ENCODE results near the gene HTRA1. TPM values are rescaled to one million over a fixed set of nuclear protein-coding genes. Genes with fewer than 3 reads are reported as not detected.
A peak's percentile ranks its signal among the peaks of the same experiment; 100 is the strongest.

Gene HTRA1
- total and polyA plus RNA-seq, 3 experiments from 2014 or later = 0.13 to 0.56 TPM; not detected in 1

GRCh38 chr10:122494173-122494820 lies 32.9 kb downstream of the HTRA1 start:
- peaks cover 23% of the 10 kb centered on the region for H3K4me1 ChIP-seq (ENCODE audit: insufficient read depth, low read length)
- ChIA-PET POLR2A (no interaction called here), CTCF (interaction anchor here (1.3 kb wide), 1 partner anchor 71 kb away, joined by 5 read pairs; no protein-coding TSS in a partner anchor)
- no peaks in the 10 kb centered on the region for H3K9me3 ChIP-seq (ENCODE audit: low read length)
- no peak overlapping the region for H3K4me3 ChIP-seq (ENCODE audit: low read length)
- no peaks in the 10 kb centered on the region for H3K9me3 Mint-ChIP-seq
- DNase-seq = peak in 1 of 5 donors; percentile 40
- peaks cover 27 to 42% (median 36%) of the 10 kb centered on the region in 3 donors for H3K4me1 Mint-ChIP-seq
- H3K27me3 Mint-ChIP-seq = peaks cover 5 to 6% of the 10 kb centered on the region in 2 donors
- no peak overlapping the region for H3K27ac ChIP-seq (ENCODE audit: low read depth, low read length)
- H3K36me3 ChIP-seq (ENCODE audit: insufficient read depth, low read length) = no peaks in the 10 kb centered on the region
- no peak overlapping the region for H3K27ac Mint-ChIP-seq
- no peaks in the 10 kb centered on the region for H3K27me3 ChIP-seq (ENCODE audit: insufficient read depth, low read length, poor library complexity, severe bottlenecking)
- H3K36me3 Mint-ChIP-seq = no peaks in the 10 kb centered on the region
- H3K4me3 Mint-ChIP-seq = peak overlapping the region in 1 of 7 donors; percentile 32

- no peak overlapping the region for H3K27ac Mint-ChIP-seq
- no peaks in the 10 kb centered on the region for H3K9me3 Mint-ChIP-seq
- H3K4me3 ChIP-seq (ENCODE audit: low read length) = no peak overlapping the region
- no peaks in the 10 kb centered on the region for H3K27me3 ChIP-seq (ENCODE audit: insufficient read depth, low read length, poor library complexity, severe bottlenecking)
- ChIA-PET CTCF (no interaction called here), POLR2A (no interaction called here)
- H3K4me1 Mint-ChIP-seq = peaks cover 27 to 42% (median 36%) of the 10 kb centered on the region in 3 donors
- DNase-seq = peak in 1 of 5 donors; percentile 33
- H3K4me1 ChIP-seq (ENCODE audit: insufficient read depth, low read length) = peaks cover 23% of the 10 kb centered on the region
- H3K36me3 ChIP-seq (ENCODE audit: insufficient read depth, low read length) = no peaks in the 10 kb centered on the region
- H3K9me3 ChIP-seq (ENCODE audit: low read length) = no peaks in the 10 kb centered on the region
- H3K36me3 Mint-ChIP-seq = no peaks in the 10 kb centered on the region
- H3K4me3 Mint-ChIP-seq = no peak overlapping the region
- peaks cover 6 to 7% of the 10 kb centered on the region in 2 donors for H3K27me3 Mint-ChIP-seq
- H3K27ac ChIP-seq (ENCODE audit: low read depth, low read length) = no peak overlapping the region
Measured at GRCh38 chr10:122494833-122495232, 33.5 kb downstream of the HTRA1 start.

GRCh38 chr10:122495406-122496340 lies 34.3 kb downstream of the HTRA1 start:
- Mint-ChIP-seq H3K27me3 (peaks cover 5 to 6% of the 10 kb centered on the region in 2 donors), H3K36me3 (no peaks in the 10 kb centered on the region), H3K4me1 (peaks cover 24 to 34% (median 30%) of the 10 kb centered on the region in 3 donors), H3K27ac (peak overlapping the region in 4 of 8 donors; percentile 40 to 85 (median 51)), H3K9me3 (no peaks in the 10 kb centered on the region), H3K4me3 (peak overlapping the region in 6 of 7 donors; percentile 2 to 76 (median 52))
- POLR2A ChIA-PET = interaction anchor here (0.6 to 1.0 kb wide), 2 partner anchors 63 to 114 kb away, joined by 3 to 5 read pairs; no protein-coding TSS in a partner anchor
- peak in 2 of 5 donors; percentile 1 to 13 for DNase-seq
- Histone ChIP-seq H3K27ac (ENCODE audit: low read depth, low read length) (no peak overlapping the region), H3K4me1 (ENCODE audit: insufficient read depth, low read length) (peaks cover 23% of the 10 kb centered on the region), H3K9me3 (ENCODE audit: low read length) (no peaks in the 10 kb centered on the region), H3K36me3 (ENCODE audit: insufficient read depth, low read length) (no peaks in the 10 kb centered on the region), H3K4me3 (ENCODE audit: low read length) (no peak overlapping the region), H3K27me3 (ENCODE audit: insufficient read depth, low read length, poor library complexity, severe bottlenecking) (no peaks in the 10 kb centered on the region)
- CTCF ChIA-PET = interaction anchor here (0.7 to 1.4 kb wide), 6 partner anchors 8 to 153 kb away, joined by 3 to 7 read pairs (median 4); no protein-coding TSS in a partner anchor

DNA sequence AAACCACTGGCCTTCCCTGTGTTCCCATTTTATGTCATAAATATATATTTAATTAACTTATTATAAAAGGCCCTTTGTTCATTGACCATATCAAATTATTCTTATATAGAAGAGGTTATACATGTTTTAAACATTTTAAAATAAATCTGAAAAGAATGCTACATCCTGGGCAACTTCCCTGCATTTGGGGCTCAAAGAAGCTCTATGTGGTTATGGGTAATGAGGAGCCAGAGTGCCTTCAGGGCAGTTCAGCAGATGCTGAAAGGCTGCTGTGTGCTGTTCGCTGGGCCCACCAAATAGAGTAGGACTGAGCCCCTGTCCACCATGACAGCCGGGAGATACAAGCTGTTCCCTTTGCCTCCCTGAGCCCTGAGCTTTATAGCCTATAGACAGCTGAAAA lies 35.9 kb downstream of the HTRA1 start:
- Histone ChIP-seq H3K27ac (ENCODE audit: low read depth, low read length) (no peak overlapping the region), H3K4me3 (ENCODE audit: low read length) (no peak overlapping the region), H3K27me3 (ENCODE audit: insufficient read depth, low read length, poor library complexity, severe bottlenecking) (no peaks in the 10 kb centered on the region), H3K4me1 (ENCODE audit: insufficient read depth, low read length) (peaks cover 12% of the 10 kb centered on the region), H3K9me3 (ENCODE audit: low read length) (no peaks in the 10 kb centered on the region), H3K36me3 (ENCODE audit: insufficient read depth, low read length) (no peaks in the 10 kb centered on the region)
- no peak overlapping the region for H3K27ac Mint-ChIP-seq
- H3K9me3 Mint-ChIP-seq = no peaks in the 10 kb centered on the region
- ChIA-PET POLR2A (no interaction called here), CTCF (interaction anchor here (1.4 kb wide), 1 partner anchor 154 kb away, joined by 3 read pairs; no protein-coding TSS in a partner anchor)
- no peaks in the 10 kb centered on the region for H3K36me3 Mint-ChIP-seq
- no peak for DNase-seq
- peaks cover 12 to 20% (median 16%) of the 10 kb centered on the region in 3 donors for H3K4me1 Mint-ChIP-seq
- no peak overlapping the region for H3K4me3 Mint-ChIP-seq
- peaks cover 4 to 6% of the 10 kb centered on the region in 2 donors for H3K27me3 Mint-ChIP-seq

GRCh38 chr10:122498521-122498920 lies 37.2 kb downstream of the HTRA1 start:
- Histone ChIP-seq H3K4me3 (ENCODE audit: low read length) (no peak overlapping the region), H3K36me3 (ENCODE audit: insufficient read depth, low read length) (no peaks in the 10 kb centered on the region), H3K4me1 (ENCODE audit: insufficient read depth, low read length) (peaks cover 12% of the 10 kb centered on the region), H3K27ac (ENCODE audit: low read depth, low read length) (no peak overlapping the region), H3K27me3 (ENCODE audit: insufficient read depth, low read length, poor library complexity, severe bottlenecking) (no peaks in the 10 kb centered on the region), H3K9me3 (ENCODE audit: low read length) (no peaks in the 10 kb centered on the region)
- Mint-ChIP-seq H3K4me1 (peaks cover 12 to 20% (median 16%) of the 10 kb centered on the region in 3 donors), H3K36me3 (no peaks in the 10 kb centered on the region), H3K4me3 (no peak overlapping the region), H3K27ac (no peak overlapping the region), H3K27me3 (peaks cover 3 to 6% of the 10 kb centered on the region in 2 donors), H3K9me3 (no peaks in the 10 kb centered on the region)
- DNase-seq = no peak
- ChIA-PET POLR2A (no interaction called here), CTCF (interaction anchor here (0.9 to 1.5 kb wide), 2 partner anchors 10 to 200 kb away, joined by 3 to 4 read pairs; no protein-coding TSS in a partner anchor)

- Mint-ChIP-seq H3K27ac (peak overlapping the region in 1 of 8 donors; percentile 26), H3K9me3 (no peaks in the 10 kb centered on the region), H3K27me3 (peaks cover 2 to 6% of the 10 kb centered on the region in 2 donors), H3K36me3 (no peaks in the 10 kb centered on the region), H3K4me3 (no peak overlapping the region), H3K4me1 (peaks cover 12 to 20% (median 16%) of the 10 kb centered on the region in 3 donors)
- ChIA-PET POLR2A (no interaction called here), CTCF (interaction anchor here (0.9 to 1.5 kb wide), 2 partner anchors 10 to 200 kb away, joined by 3 to 4 read pairs; no protein-coding TSS in a partner anchor)
- peaks cover 12% of the 10 kb centered on the region for H3K4me1 ChIP-seq (ENCODE audit: insufficient read depth, low read length)
- no peak for DNase-seq
- H3K27ac ChIP-seq (ENCODE audit: low read depth, low read length) = no peak overlapping the region
- H3K27me3 ChIP-seq (ENCODE audit: insufficient read depth, low read length, poor library complexity, severe bottlenecking) = no peaks in the 10 kb centered on the region
- H3K4me3 ChIP-seq (ENCODE audit: low read length) = no peak overlapping the region
- H3K36me3 ChIP-seq (ENCODE audit: insufficient read depth, low read length) = no peaks in the 10 kb centered on the region
- no peaks in the 10 kb centered on the region for H3K9me3 ChIP-seq (ENCODE audit: low read length)
Measured at GRCh38 chr10:122499012-122499411, 37.7 kb downstream of the HTRA1 start.

DNA sequence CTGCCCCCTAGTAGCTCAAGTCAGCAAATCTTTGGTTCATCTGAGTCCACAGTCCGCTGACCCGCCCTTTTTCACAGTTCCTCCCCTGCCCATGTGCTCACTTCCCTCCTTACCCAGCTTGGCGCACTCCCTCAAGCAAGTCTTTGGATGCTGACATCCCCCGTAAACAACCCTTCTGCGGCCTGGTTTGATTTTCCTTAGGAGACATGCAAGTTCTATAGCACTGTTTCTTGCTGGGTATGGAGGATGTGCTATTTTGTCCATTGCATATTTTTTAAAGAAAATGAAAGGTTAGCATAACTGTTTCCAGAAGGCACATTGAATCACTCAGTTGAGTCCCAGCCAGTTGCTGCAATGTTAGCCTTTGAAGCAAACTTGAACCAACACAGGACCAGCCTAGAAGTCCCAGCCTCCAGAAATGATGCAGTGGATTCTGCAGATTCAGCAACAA lies 38.2 kb downstream of the HTRA1 start:
- Mint-ChIP-seq H3K27me3 (peaks cover 1 to 6% of the 10 kb centered on the region in 2 donors), H3K36me3 (no peaks in the 10 kb centered on the region), H3K9me3 (no peaks in the 10 kb centered on the region), H3K27ac (peak overlapping the region in 1 of 8 donors; percentile 26), H3K4me3 (no peak overlapping the region), H3K4me1 (peaks cover 12 to 20% (median 16%) of the 10 kb centered on the region in 3 donors)
- DNase-seq = no peak
- no peaks in the 10 kb centered on the region for H3K36me3 ChIP-seq (ENCODE audit: insufficient read depth, low read length)
- no peak overlapping the region for H3K27ac ChIP-seq (ENCODE audit: low read depth, low read length)
- no peaks in the 10 kb centered on the region for H3K27me3 ChIP-seq (ENCODE audit: insufficient read depth, low read length, poor library complexity, severe bottlenecking)
- peaks cover 12% of the 10 kb centered on the region for H3K4me1 ChIP-seq (ENCODE audit: insufficient read depth, low read length)
- POLR2A ChIA-PET = no interaction called here
- CTCF ChIA-PET = interaction anchor here (1.5 kb wide), 1 partner anchor 201 kb away, joined by 4 read pairs; no protein-coding TSS in a partner anchor
- no peak overlapping the region for H3K4me3 ChIP-seq (ENCODE audit: low read length)
- no peaks in the 10 kb centered on the region for H3K9me3 ChIP-seq (ENCODE audit: low read length)

All from CD8-positive, alpha-beta memory T cell (primary cell).